Measurements from ENCODE around the gene XXYLT1.

- TF ChIP-seq, protein P1, sequence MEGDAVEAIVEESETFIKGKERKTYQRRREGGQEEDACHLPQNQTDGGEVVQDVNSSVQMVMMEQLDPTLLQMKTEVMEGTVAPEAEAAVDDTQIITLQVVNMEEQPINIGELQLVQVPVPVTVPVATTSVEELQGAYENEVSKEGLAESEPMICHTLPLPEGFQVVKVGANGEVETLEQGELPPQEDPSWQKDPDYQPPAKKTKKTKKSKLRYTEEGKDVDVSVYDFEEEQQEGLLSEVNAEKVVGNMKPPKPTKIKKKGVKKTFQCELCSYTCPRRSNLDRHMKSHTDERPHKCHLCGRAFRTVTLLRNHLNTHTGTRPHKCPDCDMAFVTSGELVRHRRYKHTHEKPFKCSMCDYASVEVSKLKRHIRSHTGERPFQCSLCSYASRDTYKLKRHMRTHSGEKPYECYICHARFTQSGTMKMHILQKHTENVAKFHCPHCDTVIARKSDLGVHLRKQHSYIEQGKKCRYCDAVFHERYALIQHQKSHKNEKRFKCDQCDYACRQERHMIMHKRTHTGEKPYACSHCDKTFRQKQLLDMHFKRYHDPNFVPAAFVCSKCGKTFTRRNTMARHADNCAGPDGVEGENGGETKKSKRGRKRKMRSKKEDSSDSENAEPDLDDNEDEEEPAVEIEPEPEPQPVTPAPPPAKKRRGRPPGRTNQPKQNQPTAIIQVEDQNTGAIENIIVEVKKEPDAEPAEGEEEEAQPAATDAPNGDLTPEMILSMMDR (IDR thresholded peaks at IDR 0.05): no peak
- TF ChIP-seq POLR2A (IDR thresholded peaks at IDR 0.05): no peak
Measured at GRCh38 chr3:195123281-195123691, 147.7 kb downstream of the XXYLT1 start.
